HepG2 (cell line): ENCODE data around the gene LY6G5B. TPM values are rescaled to one million over a fixed set of nuclear protein-coding genes. Genes with fewer than 3 reads are reported as not detected.

Experiments used
- ATF3 ChIP-seq: sonication (generic); formaldehyde crosslinking; IDR thresholded peaks from 2 replicates; pipeline ENCODE4 v1.4.0; 2020; ENCODE audit warnings: missing genetic modification reagents
- ATF7 ChIP-seq, 2 experiments: fragments of 450-650 bp in 1 of 2; sonication (generic) in 1 of 2; formaldehyde crosslinking in 1 of 2; IDR thresholded peaks; 2 replicates each; pipeline versions ENCODE4 v1.4.0 to v1.6.1; 2016 to 2020; ENCODE audit warnings: antibody characterized with exemption in 1 of 2, mild to moderate bottlenecking in 1 of 2, missing genetic modification reagents in 1 of 2
- CBX2 ChIP-seq, 2 experiments: fragments of 200-600 bp in 1 of 2; sonication (generic); formaldehyde crosslinking in 1 of 2; IDR thresholded peaks; 2 replicates each; pipeline versions ENCODE4 v1.7.0 to v1.8.1; 2018 to 2022; ENCODE audit warnings: low read depth in 2 of 2, low read length in 1 of 2, mild to moderate bottlenecking in 1 of 2, missing genetic modification reagents in 1 of 2
- ELF4 ChIP-seq: sonication (generic); formaldehyde crosslinking; IDR thresholded peaks from 2 replicates; pipeline ENCODE4 v1.5.0; 2020; ENCODE audit warnings: missing genetic modification reagents, mild to moderate bottlenecking, moderate library complexity, borderline replicate concordance
- HCFC1 ChIP-seq: fragments of 150-350 bp; IDR thresholded peaks from 2 replicates; pipeline ENCODE4 v1.6.1; 2014; ENCODE audit warnings: low read depth, low read length
- KLF13 ChIP-seq: sonication (generic); formaldehyde crosslinking; IDR thresholded peaks from 2 replicates; pipeline ENCODE4 v1.4.0; 2020; ENCODE audit warnings: mild to moderate bottlenecking, missing genetic modification reagents
- RBFOX2 ChIP-seq: fragments of 200-400 bp; formaldehyde crosslinking; IDR thresholded peaks from 2 replicates; pipeline ENCODE4 v1.6.1; 2017; ENCODE audit warnings: low read depth, mild to moderate bottlenecking, low read length
- THAP8 ChIP-seq: sonication (generic); formaldehyde crosslinking; IDR thresholded peaks from 2 replicates; pipeline ENCODE4 v1.5.1; 2020; ENCODE audit warnings: missing genetic modification reagents, mild to moderate bottlenecking, borderline replicate concordance
- THRA ChIP-seq: sonication (generic); formaldehyde crosslinking; IDR thresholded peaks from 2 replicates; pipeline ENCODE4 v1.4.0; 2020; ENCODE audit warnings: missing genetic modification reagents, borderline replicate concordance
- ZFP36 ChIP-seq: fragments of 150-350 bp; IDR thresholded peaks from 2 replicates; pipeline ENCODE4 v1.6.1; 2018; ENCODE audit warnings: borderline replicate concordance, low read length, low read depth; ENCODE audit not compliant: partially characterized antibody
- ZNF280D ChIP-seq: sonication (generic); formaldehyde crosslinking; IDR thresholded peaks from 2 replicates; pipeline ENCODE4 v1.5.1; 2020; ENCODE audit warnings: mild to moderate bottlenecking, missing genetic modification reagents
- polyA plus RNA-seq, 8 experiments: library from polyadenylated mRNA; depleted of rRNA in 3 of 8; stranded (reverse) in 7 of 8; unstranded in 1 of 8; fragments of >200 nt; fragmentation: Illumina TruSeq in 4 of 8; extraction: Trizol in 4 of 8; gene quantifications; 2 replicates each; pipeline versions ENCODE4 v1.2.1 to v1.2.3, GENCODE V29; 2011 to 2016; ENCODE audit warnings: low read depth in 4 of 8, missing spikeins in 1 of 8, mixed read lengths in 1 of 8; ENCODE audit not compliant: insufficient read depth in 1 of 8
- total RNA-seq, 5 experiments: library from RNA; depleted of rRNA; stranded (reverse); fragments of >200 nt; fragmentation: Illumina TruSeq; extraction: Trizol; gene quantifications; 2 replicates each; pipeline ENCODE4 v1.2.3, GENCODE V29; 2016; ENCODE audit warnings: low read depth in 1 of 5
- TF ChIP-seq, protein P1 (sequence below): sonication (generic); formaldehyde crosslinking; IDR thresholded peaks from 2 replicates; pipeline ENCODE4 v1.5.1; 2020; ENCODE audit warnings: missing genetic modification reagents, mild to moderate bottlenecking, borderline replicate concordance
- TF ChIP-seq, protein P2 (sequence below): sonication (generic); formaldehyde crosslinking; IDR thresholded peaks from 2 replicates; pipeline ENCODE4 v1.4.0; 2020; ENCODE audit warnings: mild to moderate bottlenecking, missing genetic modification reagents
- TF ChIP-seq, protein P3 (sequence below): sonication (generic); formaldehyde crosslinking; IDR thresholded peaks from 2 replicates; pipeline ENCODE4 v1.5.0; 2020; ENCODE audit warnings: mild to moderate bottlenecking, missing genetic modification reagents, borderline replicate concordance

LY6G5B gene
- total and polyA plus RNA-seq, 2 of the 13 experiments (the other 11 are each of a cell fraction or from before 2014, with no cell fraction given) = 7.8 to 15.7 TPM

- TF ChIP-seq CBX2 (IDR thresholded peaks at IDR 0.05; ENCODE audit: low read depth, low read length) (no peak), CBX2 (CRISPR knock-in tag; IDR thresholded peaks at IDR 0.05; ENCODE audit: low read depth) (0 out of 2 replicates have a peak, but pooled peaks have one; percentile 27), THRA (no peak), KLF13 (no peak), ZFP36 (no peak), ZNF280D (no peak; the same call in 1 of the 2 replicates), HCFC1 (peak; percentile 46; the same call in 1 of the 2 replicates), ATF7 (IDR thresholded peaks at IDR 0.05) (no peak), ATF7 (CRISPR knock-in tag; IDR thresholded peaks at IDR 0.05) (peak; percentile 74; the same call in 1 of the 2 replicates), ATF3 (CRISPR knock-in tag) (peak; percentile 33; the same call in 1 of the 2 replicates), THAP8 (CRISPR knock-in tag) (no peak; the same call in 1 of the 2 replicates), ELF4 (CRISPR knock-in tag) (no peak), RBFOX2 (no peak)
- TF ChIP-seq, protein P1, sequence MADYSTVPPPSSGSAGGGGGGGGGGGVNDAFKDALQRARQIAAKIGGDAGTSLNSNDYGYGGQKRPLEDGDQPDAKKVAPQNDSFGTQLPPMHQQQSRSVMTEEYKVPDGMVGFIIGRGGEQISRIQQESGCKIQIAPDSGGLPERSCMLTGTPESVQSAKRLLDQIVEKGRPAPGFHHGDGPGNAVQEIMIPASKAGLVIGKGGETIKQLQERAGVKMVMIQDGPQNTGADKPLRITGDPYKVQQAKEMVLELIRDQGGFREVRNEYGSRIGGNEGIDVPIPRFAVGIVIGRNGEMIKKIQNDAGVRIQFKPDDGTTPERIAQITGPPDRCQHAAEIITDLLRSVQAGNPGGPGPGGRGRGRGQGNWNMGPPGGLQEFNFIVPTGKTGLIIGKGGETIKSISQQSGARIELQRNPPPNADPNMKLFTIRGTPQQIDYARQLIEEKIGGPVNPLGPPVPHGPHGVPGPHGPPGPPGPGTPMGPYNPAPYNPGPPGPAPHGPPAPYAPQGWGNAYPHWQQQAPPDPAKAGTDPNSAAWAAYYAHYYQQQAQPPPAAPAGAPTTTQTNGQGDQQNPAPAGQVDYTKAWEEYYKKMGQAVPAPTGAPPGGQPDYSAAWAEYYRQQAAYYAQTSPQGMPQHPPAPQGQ (CRISPR knock-in tag) = 0 out of 2 replicates have a peak, but pooled peaks have one; percentile 42
- TF ChIP-seq, protein P2, sequence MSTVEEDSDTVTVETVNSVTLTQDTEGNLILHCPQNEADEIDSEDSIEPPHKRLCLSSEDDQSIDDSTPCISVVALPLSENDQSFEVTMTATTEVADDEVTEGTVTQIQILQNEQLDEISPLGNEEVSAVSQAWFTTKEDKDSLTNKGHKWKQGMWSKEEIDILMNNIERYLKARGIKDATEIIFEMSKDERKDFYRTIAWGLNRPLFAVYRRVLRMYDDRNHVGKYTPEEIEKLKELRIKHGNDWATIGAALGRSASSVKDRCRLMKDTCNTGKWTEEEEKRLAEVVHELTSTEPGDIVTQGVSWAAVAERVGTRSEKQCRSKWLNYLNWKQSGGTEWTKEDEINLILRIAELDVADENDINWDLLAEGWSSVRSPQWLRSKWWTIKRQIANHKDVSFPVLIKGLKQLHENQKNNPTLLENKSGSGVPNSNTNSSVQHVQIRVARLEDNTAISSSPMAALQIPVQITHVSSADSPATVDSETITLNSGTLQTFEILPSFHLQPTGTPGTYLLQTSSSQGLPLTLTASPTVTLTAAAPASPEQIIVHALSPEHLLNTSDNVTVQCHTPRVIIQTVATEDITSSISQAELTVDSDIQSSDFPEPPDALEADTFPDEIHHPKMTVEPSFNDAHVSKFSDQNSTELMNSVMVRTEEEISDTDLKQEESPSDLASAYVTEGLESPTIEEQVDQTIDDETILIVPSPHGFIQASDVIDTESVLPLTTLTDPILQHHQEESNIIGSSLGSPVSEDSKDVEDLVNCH (CRISPR knock-in tag) = no peak
- TF ChIP-seq, protein P3, sequence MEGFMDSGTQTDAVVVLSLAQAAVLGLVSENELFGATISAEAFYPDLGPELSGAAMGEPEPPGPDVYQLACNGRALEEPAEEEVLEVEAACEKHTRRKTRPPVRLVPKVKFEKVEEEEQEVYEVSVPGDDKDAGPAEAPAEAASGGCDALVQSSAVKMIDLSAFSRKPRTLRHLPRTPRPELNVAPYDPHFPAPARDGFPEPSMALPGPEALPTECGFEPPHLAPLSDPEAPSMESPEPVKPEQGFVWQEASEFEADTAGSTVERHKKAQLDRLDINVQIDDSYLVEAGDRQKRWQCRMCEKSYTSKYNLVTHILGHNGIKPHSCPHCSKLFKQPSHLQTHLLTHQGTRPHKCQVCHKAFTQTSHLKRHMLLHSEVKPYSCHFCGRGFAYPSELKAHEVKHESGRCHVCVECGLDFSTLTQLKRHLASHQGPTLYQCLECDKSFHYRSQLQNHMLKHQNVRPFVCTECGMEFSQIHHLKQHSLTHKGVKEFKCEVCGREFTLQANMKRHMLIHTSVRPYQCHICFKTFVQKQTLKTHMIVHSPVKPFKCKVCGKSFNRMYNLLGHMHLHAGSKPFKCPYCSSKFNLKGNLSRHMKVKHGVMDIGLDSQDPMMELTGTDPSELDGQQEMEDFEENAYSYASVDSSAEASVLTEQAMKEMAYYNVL (CRISPR knock-in tag) = no peak
These were observed 4.8 kb upstream of the LY6G5B start, which contains the start of gene GPANK1 (continued) for GRCh38 chr6:31664790-31665500.
